Astrocyte (in vitro differentiated cells and primary cell): ENCODE measurements around the gene ATCAY.

Source experiments
- CTCF ChIP-seq: IDR thresholded peaks from 2 replicates; pipeline ENCODE4 v1.5.1; 2011; ENCODE audit warnings: low read depth, mild to moderate bottlenecking, inconsistent platforms, low read length, moderate library complexity; ENCODE audit not compliant: insufficient read depth
- EZH2 ChIP-seq: IDR thresholded peaks from 2 replicates; pipeline ENCODE4 v1.6.1; 2012; ENCODE audit warnings: mild to moderate bottlenecking, low read length, inconsistent platforms; ENCODE audit not compliant: insufficient read depth

DNA sequence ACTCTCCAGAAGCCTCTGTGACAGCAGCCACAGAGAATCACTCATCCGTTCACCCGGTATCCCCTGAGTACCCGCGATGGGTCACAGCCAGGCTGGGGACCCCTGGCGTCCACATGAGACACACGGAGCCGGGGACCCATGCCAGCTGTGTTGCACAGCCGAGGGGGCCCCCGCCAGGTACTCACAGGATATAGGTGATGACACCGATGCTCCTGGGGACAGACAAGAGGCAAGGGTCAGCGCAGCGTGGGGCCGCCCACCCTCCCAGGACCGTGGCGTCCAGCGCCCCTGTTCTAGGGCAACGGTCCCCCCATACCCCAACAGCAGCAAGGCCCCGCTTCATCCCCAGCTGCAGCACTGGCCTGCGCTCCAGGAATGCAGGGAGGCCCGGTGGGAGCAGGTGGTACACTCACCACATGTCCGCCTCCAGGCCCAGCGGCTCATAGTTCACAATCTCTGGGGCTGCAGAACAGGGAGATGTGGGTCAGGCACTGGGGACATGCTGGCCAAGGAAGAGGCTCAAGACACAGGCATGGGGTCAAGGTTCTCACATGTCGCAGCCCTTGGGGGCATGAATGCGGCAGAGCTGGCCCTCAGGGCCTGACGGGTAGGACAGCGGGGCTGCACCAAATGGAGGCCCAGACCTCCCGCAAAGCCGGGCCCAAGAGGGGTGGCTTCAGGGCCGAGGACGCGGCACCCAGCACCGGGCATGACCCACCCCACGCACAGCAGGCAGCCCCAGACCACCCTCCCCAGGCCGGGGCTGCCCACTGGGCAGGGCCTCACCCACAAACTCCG, 83.2 kb downstream of the ATCAY start:
- no peak for TF ChIP-seq CTCF
- no peak for TF ChIP-seq EZH2
